ENCODE data around the gene VPS37C. TPM values are rescaled to one million over a fixed set of nuclear protein-coding genes. Genes with fewer than 3 reads are reported as not detected.

VPS37C gene
- total and polyA plus RNA-seq, 2 donors from 2014 or later: 13.9 to 31.8 TPM

DNA sequence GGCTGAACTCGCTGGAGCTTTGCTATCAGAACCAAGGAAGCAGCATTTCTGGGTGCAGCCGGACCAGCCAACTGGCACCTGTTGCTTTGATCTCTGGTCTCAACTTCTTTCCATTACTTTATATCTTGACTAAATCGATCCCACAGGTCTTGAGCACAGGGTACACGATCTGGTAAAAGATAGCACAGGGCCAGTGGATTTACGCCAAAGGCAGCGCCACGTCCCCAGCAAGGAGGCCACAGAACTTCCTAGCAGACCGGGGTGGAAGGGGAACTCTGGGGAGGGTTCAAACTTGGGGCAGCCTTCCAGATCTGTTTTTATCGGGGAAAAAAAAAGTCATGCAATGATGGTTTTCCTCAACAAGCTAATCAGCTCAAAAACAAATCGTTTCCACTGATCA, 14.0 kb downstream of the VPS37C start:
- H3K4me1 ChIP-seq (ENCODE audit: control insufficient read depth in 2 of 3, insufficient read depth in 2 of 3, low read depth in 1 of 3, low read length in 3 of 3): peaks cover 0 to 25% (median 25%) of the 10 kb centered on the region in 3 donors
- no peak for FAIRE-seq
- H3K4me3 ChIP-seq (ENCODE audit: low read length in 3 of 3): no peak overlapping the region
- no peak for TF ChIP-seq CTCF (IDR thresholded peaks at IDR 0.05; ENCODE audit: borderline replicate concordance, extremely low read depth, insufficient read depth)
- no peaks in the 10 kb centered on the region for H3K27me3 ChIP-seq (ENCODE audit: control insufficient read depth, insufficient read depth, low read length)
- no peak overlapping the region for H3K9ac ChIP-seq (ENCODE audit: low read length in 3 of 3)
- H3K27ac ChIP-seq (ENCODE audit: low read depth in 2 of 2, low read length in 2 of 2): no peak overlapping the region
- no peaks in the 10 kb centered on the region for H3K36me3 ChIP-seq (ENCODE audit: control insufficient read depth in 2 of 3, insufficient read depth in 3 of 3, low read length in 3 of 3)
- intact Hi-C loops (cut with DNase I): no loop called here
- no peaks in the 10 kb centered on the region for H3K9me3 ChIP-seq (ENCODE audit: control insufficient read depth in 2 of 3, insufficient read depth in 1 of 3, low read length in 3 of 3)
- no peak for DNase-seq

DNA sequence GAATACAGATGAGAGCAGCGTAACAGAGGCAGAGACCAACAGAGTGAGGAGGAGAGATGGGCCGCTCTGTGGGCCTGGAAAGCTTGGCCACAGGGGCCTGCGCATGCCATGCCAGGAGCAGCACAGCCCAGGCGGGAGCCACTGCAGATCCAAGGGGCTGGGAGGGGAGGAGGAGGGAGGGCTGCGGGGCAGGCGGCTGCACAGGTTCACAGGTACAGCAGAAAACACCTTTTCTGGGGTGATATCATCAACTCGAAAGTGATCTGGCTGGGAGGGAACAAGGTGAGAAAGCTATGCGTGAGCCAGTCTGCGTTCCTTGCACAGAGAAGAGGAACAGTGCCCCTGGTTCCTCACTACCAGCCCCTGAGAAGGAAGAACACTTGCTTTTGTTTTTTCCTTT, 14.8 kb downstream of the VPS37C start:
- TF ChIP-seq CTCF (IDR thresholded peaks at IDR 0.05; ENCODE audit: borderline replicate concordance, extremely low read depth, insufficient read depth): no peak
- DNase-seq (no peak), FAIRE-seq (no peak)

DNA sequence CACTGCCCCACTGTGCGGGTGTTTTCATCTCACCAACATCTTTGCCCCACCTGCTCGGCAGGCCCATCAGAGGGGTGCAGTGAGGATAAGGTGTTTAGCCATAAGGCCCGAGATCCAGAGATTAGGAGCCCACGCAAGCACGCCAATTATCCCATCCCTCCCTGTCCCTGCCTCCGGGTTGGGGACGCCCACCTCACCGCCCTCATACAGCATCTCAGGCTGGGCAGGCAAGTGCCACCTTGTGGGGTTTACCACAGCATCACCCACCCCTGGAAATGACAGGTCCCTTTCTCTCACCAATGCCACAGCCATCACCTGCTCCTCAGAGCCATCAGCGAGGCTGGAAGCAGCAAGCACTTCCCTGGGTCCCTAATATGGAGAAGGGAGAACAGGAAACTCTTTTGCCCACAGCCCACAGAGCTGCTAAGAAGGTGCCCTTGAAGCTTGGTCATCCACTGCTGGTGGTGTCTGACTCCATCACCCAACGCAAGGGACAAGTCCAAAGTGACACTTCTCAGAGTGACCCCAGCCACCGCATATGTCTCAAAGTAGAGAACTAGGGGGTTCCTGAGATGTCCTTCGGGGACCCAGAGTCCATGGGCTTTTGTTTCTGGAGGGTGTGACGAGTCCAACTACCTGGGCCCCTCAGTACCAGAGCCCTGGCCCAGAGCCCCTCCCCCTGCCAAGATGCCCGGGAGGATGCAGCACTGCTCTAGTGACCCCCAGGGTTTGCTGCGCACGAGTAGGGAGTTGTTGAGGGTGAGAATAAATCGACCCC, 15.8 kb downstream of the VPS37C start:
- peaks cover 0 to 22% (median 12%) of the 10 kb centered on the region in 3 donors for H3K4me1 ChIP-seq (ENCODE audit: control insufficient read depth in 2 of 3, insufficient read depth in 2 of 3, low read depth in 1 of 3, low read length in 3 of 3)
- intact Hi-C loops (cut with DNase I): no loop called here
- no peak overlapping the region for H3K27ac ChIP-seq (ENCODE audit: low read depth in 2 of 2, low read length in 2 of 2)
- TF ChIP-seq CTCF (IDR thresholded peaks at IDR 0.05; ENCODE audit: borderline replicate concordance, extremely low read depth, insufficient read depth): no peak
- no peaks in the 10 kb centered on the region for H3K27me3 ChIP-seq (ENCODE audit: control insufficient read depth, insufficient read depth, low read length)
- DNase-seq: no peak
- no peaks in the 10 kb centered on the region for H3K36me3 ChIP-seq (ENCODE audit: control insufficient read depth in 2 of 3, insufficient read depth in 3 of 3, low read length in 3 of 3)
- no peaks in the 10 kb centered on the region for H3K9me3 ChIP-seq (ENCODE audit: control insufficient read depth in 2 of 3, insufficient read depth in 1 of 3, low read length in 3 of 3)
- no peak for FAIRE-seq
- no peak overlapping the region for H3K9ac ChIP-seq (ENCODE audit: low read length in 3 of 3)
- H3K4me3 ChIP-seq (ENCODE audit: low read length in 3 of 3): no peak overlapping the region

More for the DNA sequence above, 14.8 kb downstream of the VPS37C start:
- H3K27ac ChIP-seq (ENCODE audit: low read depth in 2 of 2, low read length in 2 of 2): no peak overlapping the region
- H3K4me3 ChIP-seq (ENCODE audit: low read length in 3 of 3): no peak overlapping the region
- H3K9me3 ChIP-seq (ENCODE audit: control insufficient read depth in 2 of 3, insufficient read depth in 1 of 3, low read length in 3 of 3): no peaks in the 10 kb centered on the region
- H3K27me3 ChIP-seq (ENCODE audit: control insufficient read depth, insufficient read depth, low read length): no peaks in the 10 kb centered on the region
- intact Hi-C loops (cut with DNase I): no loop called here
- H3K9ac ChIP-seq (ENCODE audit: low read length in 3 of 3): peak overlapping the region in 1 of 3 donors; percentile 8
- no peaks in the 10 kb centered on the region for H3K36me3 ChIP-seq (ENCODE audit: control insufficient read depth in 2 of 3, insufficient read depth in 3 of 3, low read length in 3 of 3)
- H3K4me1 ChIP-seq (ENCODE audit: control insufficient read depth in 2 of 3, insufficient read depth in 2 of 3, low read depth in 1 of 3, low read length in 3 of 3): peaks cover 0 to 25% (median 19%) of the 10 kb centered on the region in 3 donors

Data from kidney (tissue), 14 donors.